ENCODE data around the gene TRERF1. TPM values are rescaled to one million over a fixed set of nuclear protein-coding genes. Genes with fewer than 3 reads are reported as not detected.
A peak's percentile ranks its signal among the peaks of the same experiment; 100 is the strongest.

The TRERF1 gene
- polyA plus RNA-seq, 3 donors: 0.58 to 10.0 (median 2.0) TPM

- Mint-ChIP-seq H3K4me1 (peaks cover 56% of the 10 kb centered on the region), H3K4me3 (no peak overlapping the region), H3K9me3 (no peaks in the 10 kb centered on the region), H3K36me3 (peaks cover 15 to 30% of the 10 kb centered on the region in 2 donors), H3K27me3 (ENCODE audit: low read depth in 3 of 3) (peaks cover 0 to 1% (median 1%) of the 10 kb centered on the region in 3 donors), H3K27ac (peak overlapping the region; percentile 1 to 82 (median 58))
- H4K20me1 ChIP-seq (ENCODE audit: insufficient read depth, low read length): peaks cover 66% of the 10 kb centered on the region
- intact Hi-C loops (cut with micrococcal nuclease): no loop called here
- peaks cover 100% of the 10 kb centered on the region for H3K79me2 ChIP-seq (ENCODE audit: insufficient read depth, low read length)
- no peak overlapping the region for H3K4me2 ChIP-seq (replicated peaks; ENCODE audit: extremely low read depth, low read length, poor library complexity, severe bottlenecking)
- WGBS (ENCODE audit: insufficient coverage): 100% methylated on average over 6 of the region's 12 CpGs
- no peak overlapping the region for H2AFZ ChIP-seq (ENCODE audit: insufficient read depth, low read depth, low read length, poor library complexity, severe bottlenecking)
- peaks cover 0 to 5% of the 10 kb centered on the region in 2 donors for H3K36me3 ChIP-seq (replicated peaks in 1 of 2; ENCODE audit: control insufficient read depth in 1 of 2, insufficient read depth in 2 of 2, low read length in 2 of 2)
- peaks cover 15 to 24% of the 10 kb centered on the region in 2 donors for H3K4me1 ChIP-seq (ENCODE audit: control insufficient read depth in 1 of 2, insufficient read depth in 2 of 2, low read length in 2 of 2)
- no peak overlapping the region for H3K9ac ChIP-seq (ENCODE audit: insufficient read depth, low read length, poor library complexity, severe bottlenecking)
- H3K4me3 ChIP-seq (replicated peaks in 1 of 3; ENCODE audit: low read depth in 2 of 3, low read length in 3 of 3): no peak overlapping the region
- H3K27me3 ChIP-seq (ENCODE audit: control insufficient read depth in 2 of 2, insufficient read depth in 2 of 2, low read length in 2 of 2): no peaks in the 10 kb centered on the region
- no peaks in the 10 kb centered on the region for H3K9me3 ChIP-seq (replicated peaks in 1 of 2; ENCODE audit: control insufficient read depth in 1 of 2, insufficient read depth in 1 of 2, low read length in 2 of 2)
- H3K27ac ChIP-seq (ENCODE audit: low read depth in 1 of 2, low read length in 2 of 2): peak overlapping the region in 1 of 2 donors; percentile 57
- no peak for TF ChIP-seq CTCF (IDR thresholded peaks at IDR 0.05)
- DNase-seq: no peak
These were observed 10.7 kb downstream of the TRERF1 start for GRCh38 chr6:42440778-42441696.

GRCh38 chr6:42440027-42440426, 11.7 kb downstream of the TRERF1 start:
- intact Hi-C loops (cut with micrococcal nuclease): no loop called here
- H3K27me3 Mint-ChIP-seq (ENCODE audit: low read depth in 3 of 3): peaks cover 0 to 1% (median 1%) of the 10 kb centered on the region in 3 donors
- Histone ChIP-seq H3K9me3 (replicated peaks in 1 of 2; ENCODE audit: control insufficient read depth in 1 of 2, insufficient read depth in 1 of 2, low read length in 2 of 2) (peaks cover 0 to 8% of the 10 kb centered on the region in 2 donors), H3K9ac (ENCODE audit: insufficient read depth, low read length, poor library complexity, severe bottlenecking) (no peak overlapping the region), H3K4me1 (ENCODE audit: control insufficient read depth in 1 of 2, insufficient read depth in 2 of 2, low read length in 2 of 2) (peaks cover 15 to 24% of the 10 kb centered on the region in 2 donors), H3K79me2 (ENCODE audit: insufficient read depth, low read length) (peaks cover 100% of the 10 kb centered on the region), H4K20me1 (ENCODE audit: insufficient read depth, low read length) (peaks cover 64% of the 10 kb centered on the region), H3K4me2 (replicated peaks; ENCODE audit: extremely low read depth, low read length, poor library complexity, severe bottlenecking) (no peak overlapping the region), H3K36me3 (replicated peaks in 1 of 2; ENCODE audit: control insufficient read depth in 1 of 2, insufficient read depth in 2 of 2, low read length in 2 of 2) (peaks cover 0 to 3% of the 10 kb centered on the region in 2 donors), H3K4me3 (replicated peaks in 1 of 3; ENCODE audit: low read depth in 2 of 3, low read length in 3 of 3) (no peak overlapping the region), H2AFZ (ENCODE audit: insufficient read depth, low read depth, low read length, poor library complexity, severe bottlenecking) (no peak overlapping the region), H3K27ac (ENCODE audit: low read depth in 1 of 2, low read length in 2 of 2) (peak overlapping the region in 1 of 2 donors; percentile 57), H3K27me3 (ENCODE audit: control insufficient read depth in 2 of 2, insufficient read depth in 2 of 2, low read length in 2 of 2) (no peaks in the 10 kb centered on the region)
- DNase-seq: no peak
- 100% methylated on average over 1 of the region's 6 CpGs for WGBS (ENCODE audit: insufficient coverage)
- peak overlapping the region in 2 of 7 donors; percentile 40 to 46 for H3K27ac Mint-ChIP-seq
- TF ChIP-seq CTCF (IDR thresholded peaks at IDR 0.05): no peak
- H3K4me3 Mint-ChIP-seq: no peak overlapping the region
- H3K9me3 Mint-ChIP-seq: peaks cover under 1 to 7% (median 3%) of the 10 kb centered on the region in 7 donors
- peaks cover 48% of the 10 kb centered on the region for H3K4me1 Mint-ChIP-seq
- peaks cover 9 to 26% of the 10 kb centered on the region in 2 donors for H3K36me3 Mint-ChIP-seq
